H1 (cell line): ENCODE data around the gene AAK1. TPM values are rescaled to one million over a fixed set of nuclear protein-coding genes. Genes with fewer than 3 reads are reported as not detected.

Source experiments
- CTCF ChIA-PET: fragments of 300-600 bp; sonication (Branson Sonifier 250); formaldehyde crosslinking; loops from one replicate; lab custom pipeline; 2021; ENCODE audit not compliant: partially characterized antibody; lab: Charles Lee
- POLR2A ChIA-PET: fragments of 300-600 bp; sonication (Branson Sonifier 250); formaldehyde crosslinking; loops from one replicate; lab custom pipeline; 2021; ENCODE audit warnings: inconsistent platforms; ENCODE audit not compliant: partially characterized antibody; lab: Charles Lee
- DNase-seq, 2 experiments: peaks; one replicate each; pipeline versions ENCODE4 v3.0.0 to v3.0.0-alpha.2; 2010 to 2022; ENCODE audit warnings: low spot score in 2 of 2, low read depth in 1 of 2, mixed read lengths in 1 of 2
- FAIRE-seq: peaks from 2 replicates; lab custom pipeline; 2011; peaks lifted over from hg19 to GRCh38; lab: Jason Lieb, UNC
- H2AFZ ChIP-seq: 2 replicates; pipeline ENCODE4 v1.8.1; 2012; ENCODE audit warnings: low read length, inconsistent platforms
- H2AK5ac ChIP-seq: 2 replicates; pipeline ENCODE4 v1.6.1; 2013; ENCODE audit warnings: low read depth, low read length
- H2BK120ac ChIP-seq: replicated peaks from 2 replicates; pipeline ENCODE3; 2013; ENCODE audit warnings: low read depth, low read length, inconsistent platforms
- H2BK12ac ChIP-seq: 2 replicates; pipeline ENCODE4 v1.6.1; 2013; ENCODE audit warnings: low read depth, low read length
- H2BK15ac ChIP-seq: 2 replicates; pipeline ENCODE4 v1.6.1; 2013; ENCODE audit warnings: low read length
- H2BK20ac ChIP-seq: 2 replicates; pipeline ENCODE4 v1.6.1; 2013; ENCODE audit warnings: low read length
- H2BK5ac ChIP-seq: 2 replicates; pipeline ENCODE4 v1.6.1; 2013; ENCODE audit warnings: low read depth, low read length
- H3K14ac ChIP-seq: 2 replicates; pipeline ENCODE4 v1.6.1; 2013; ENCODE audit warnings: inconsistent platforms; ENCODE audit not compliant: insufficient read length
- H3K18ac ChIP-seq: 2 replicates; pipeline ENCODE4 v1.6.1; 2013; ENCODE audit warnings: low read length; ENCODE audit errors: extremely low read depth
- H3K23ac ChIP-seq: 2 replicates; pipeline ENCODE4 v1.6.1; 2013; ENCODE audit warnings: inconsistent platforms; ENCODE audit not compliant: insufficient read length
- H3K23me2 ChIP-seq: 2 replicates; pipeline ENCODE4 v1.6.1; 2013; ENCODE audit warnings: low read depth, low read length
- H3K27ac ChIP-seq: 2 replicates; pipeline ENCODE4 v1.6.1; 2011; ENCODE audit warnings: low read depth, low read length, inconsistent platforms
- H3K27me3 ChIP-seq, 4 experiments: replicated peaks in 1 of 4; 1 replicate in 1 of 4; 2 replicates in 3 of 4; pipeline versions ENCODE4 v1.6.1 to v1.8.1; 2011 to 2013; ENCODE audit warnings: low read length in 3 of 4, mild to moderate bottlenecking in 3 of 4, inconsistent platforms in 2 of 4, mixed read lengths in 2 of 4, moderate library complexity in 1 of 4; ENCODE audit not compliant: control insufficient read depth in 3 of 4, insufficient read depth in 3 of 4; ENCODE audit errors: extremely low read depth in 1 of 4
- H3K36me3 ChIP-seq, 4 experiments: 2 replicates each; pipeline versions ENCODE4 v1.6.1 to v1.8.1; 2011 to 2013; ENCODE audit warnings: mild to moderate bottlenecking in 4 of 4, low read length in 3 of 4, moderate library complexity in 2 of 4, control low read depth in 1 of 4, inconsistent platforms in 1 of 4; ENCODE audit not compliant: insufficient read depth in 4 of 4, control insufficient read depth in 2 of 4
- H3K4ac ChIP-seq: replicated peaks from 2 replicates; pipeline ENCODE3; 2013; ENCODE audit warnings: low read length, low read depth, mixed read lengths, inconsistent platforms; ENCODE audit not compliant: insufficient read length
- H3K4me1 ChIP-seq, 4 experiments: replicated peaks in 1 of 4; 1 replicate in 1 of 4; 2 replicates in 3 of 4; pipeline versions ENCODE4 v1.6.1 to v1.8.1; 2011 to 2013; ENCODE audit warnings: low read length in 3 of 4, inconsistent platforms in 2 of 4, mixed read lengths in 1 of 4; ENCODE audit not compliant: insufficient read depth in 4 of 4, control insufficient read depth in 3 of 4
- H3K4me2 ChIP-seq, 2 experiments: 2 replicates each; pipeline versions ENCODE4 v1.6.1 to v1.8.1; 2011 to 2013; ENCODE audit warnings: low read depth in 2 of 2, low read length in 2 of 2, control low read depth in 1 of 2, inconsistent platforms in 1 of 2, mild to moderate bottlenecking in 1 of 2; ENCODE audit not compliant: insufficient read depth in 1 of 2
- H3K4me3 ChIP-seq, 4 experiments: fragments of 200-600, 300-600 bp in 1 of 4; sonication (generic), shearing (Covaris generic), sonication (Bioruptor Twin) in 1 of 4; 2 replicates each; pipeline versions ENCODE4 v1.5.1 to v1.8.1; 2011 to 2016; ENCODE audit warnings: low read length in 4 of 4, low read depth in 3 of 4, control low read depth in 2 of 4, inconsistent platforms in 2 of 4, mild to moderate bottlenecking in 2 of 4, mixed read lengths in 1 of 4, moderate library complexity in 1 of 4; ENCODE audit not compliant: insufficient read depth in 2 of 4; ENCODE audit errors: extremely low read depth in 1 of 4
- H3K56ac ChIP-seq: replicated peaks from 2 replicates; pipeline ENCODE3; 2013; ENCODE audit warnings: low read depth, mild to moderate bottlenecking, mixed read lengths, low read length, inconsistent platforms; ENCODE audit not compliant: insufficient read length
- H3K79me1 ChIP-seq: 2 replicates; pipeline ENCODE4 v1.6.1; 2013; ENCODE audit warnings: low read depth, low read length, control low read depth
- H3K79me2 ChIP-seq, 2 experiments: 2 replicates each; pipeline versions ENCODE4 v1.6.1 to v1.8.1; 2012 to 2013; ENCODE audit warnings: low read length in 2 of 2, mild to moderate bottlenecking in 2 of 2, inconsistent platforms in 1 of 2; ENCODE audit not compliant: insufficient read depth in 2 of 2, control insufficient read depth in 1 of 2
- H3K9ac ChIP-seq, 4 experiments: replicated peaks in 1 of 4; 1 replicate in 1 of 4; 2 replicates in 3 of 4; pipeline versions ENCODE4 v1.6.1 to v1.8.1; 2011 to 2013; ENCODE audit warnings: low read depth in 3 of 4, low read length in 3 of 4, control low read depth in 2 of 4, mild to moderate bottlenecking in 2 of 4, moderate library complexity in 2 of 4, inconsistent platforms in 1 of 4; ENCODE audit errors: extremely low read depth in 1 of 4
- H3K9me3 ChIP-seq, 2 experiments: 2 replicates each; pipeline versions ENCODE4 v1.6.1 to v1.8.1; 2012 to 2013; ENCODE audit warnings: mild to moderate bottlenecking in 2 of 2, moderate library complexity in 2 of 2, control low read depth in 1 of 2, inconsistent platforms in 1 of 2, low read depth in 1 of 2, low read length in 1 of 2, mixed read lengths in 1 of 2; ENCODE audit not compliant: insufficient read depth in 2 of 2
- H4K20me1 ChIP-seq, 2 experiments: replicated peaks in 1 of 2; 2 replicates each; pipeline versions ENCODE3 to v1.8.1; 2011 to 2013; ENCODE audit warnings: inconsistent platforms in 2 of 2, low read length in 2 of 2, mild to moderate bottlenecking in 1 of 2; ENCODE audit not compliant: insufficient read depth in 2 of 2, control insufficient read depth in 1 of 2
- H4K5ac ChIP-seq: 2 replicates; pipeline ENCODE4 v1.6.1; 2013; ENCODE audit warnings: low read length, low read depth, mixed read lengths, inconsistent platforms; ENCODE audit not compliant: insufficient read length
- H4K8ac ChIP-seq: 2 replicates; pipeline ENCODE4 v1.8.0; 2013; ENCODE audit warnings: mild to moderate bottlenecking, moderate library complexity, low read length, inconsistent platforms; ENCODE audit not compliant: insufficient read depth; ENCODE audit errors: extremely low read depth
- H4K91ac ChIP-seq: replicated peaks from 2 replicates; pipeline ENCODE3; 2013; ENCODE audit warnings: low read length, mixed read lengths, inconsistent platforms; ENCODE audit not compliant: insufficient read length
- CEBPB ChIP-seq: IDR thresholded peaks from 2 replicates; pipeline ENCODE4 v1.6.1; 2012; ENCODE audit warnings: low read depth, low read length
- CTCF ChIP-seq, 3 experiments: IDR thresholded peaks; 1 replicate in 2 of 3; 2 replicates in 1 of 3; pipeline versions ENCODE4 v1.5.1 to v1.6.1; 2011; ENCODE audit warnings: low read length in 3 of 3, mild to moderate bottlenecking in 3 of 3, inconsistent platforms in 2 of 3, low read depth in 1 of 3, moderate library complexity in 1 of 3; ENCODE audit not compliant: insufficient read depth in 1 of 3; ENCODE audit errors: control extremely low read depth in 1 of 3
- EGR1 ChIP-seq: IDR thresholded peaks from 2 replicates; pipeline ENCODE4 v1.6.1; 2011; ENCODE audit warnings: low read depth, low read length, borderline replicate concordance
- EZH2 ChIP-seq: fragments of 200-600 bp; sonication (generic); IDR thresholded peaks from 2 replicates; pipeline ENCODE4 v1.7.1; 2012; ENCODE audit warnings: low read depth, mild to moderate bottlenecking, moderate library complexity, low read length, inconsistent platforms; ENCODE audit not compliant: severe bottlenecking
- KDM1A ChIP-seq: fragments of 200-600, 300-600 bp; sonication (generic); IDR thresholded peaks from 2 replicates; pipeline ENCODE4 v1.7.1; 2016; ENCODE audit warnings: mild to moderate bottlenecking, low read length, borderline replicate concordance
- KDM4A ChIP-seq: IDR thresholded peaks from one replicate; pipeline ENCODE4 v1.7.1; 2012; ENCODE audit warnings: low read depth, mild to moderate bottlenecking, moderate library complexity, low read length, inconsistent platforms; ENCODE audit not compliant: severe bottlenecking
- RAD21 ChIP-seq, 2 experiments: IDR thresholded peaks in 1 of 2; conservative IDR thresholded peaks in 1 of 2; 2 replicates each; pipeline ENCODE4 v1.6.1; 2011; ENCODE audit warnings: low read depth in 2 of 2, low read length in 2 of 2, improper control_type of control experiment in 1 of 2, inconsistent platforms in 1 of 2, mild to moderate bottlenecking in 1 of 2, moderate library complexity in 1 of 2
- SIN3A ChIP-seq, 2 experiments: IDR thresholded peaks in 1 of 2; conservative IDR thresholded peaks in 1 of 2; 2 replicates each; pipeline ENCODE4 v1.6.1; 2011 to 2012; ENCODE audit warnings: low read length in 2 of 2, improper control_type of control experiment in 1 of 2, low read depth in 1 of 2, mild to moderate bottlenecking in 1 of 2
- USF2 ChIP-seq: IDR thresholded peaks from 2 replicates; pipeline ENCODE4 v1.6.1; 2011; ENCODE audit warnings: low read length, improper control_type of control experiment
- WGBS, 2 experiments: shearing (Covaris generic) in 1 of 2; methylation state at CpG; one replicate each; pipeline versions ENCODE4 v1.1.6 to v1.1.7; 2013 to 2015; ENCODE audit warnings: low lambda C conversion rate in 2 of 2, mixed read lengths in 2 of 2, inconsistent platforms in 1 of 2, low coverage in 1 of 2, missing lambda C conversion rate in 1 of 2; ENCODE audit not compliant: insufficient replicate concordance in 2 of 2, insufficient coverage in 1 of 2, insufficient read length in 1 of 2; ENCODE audit errors: extremely low coverage in 1 of 2, missing lambda C conversion rate in 1 of 2; 5-methylcytosine and 5-hydroxymethylcytosine counted together
- polyA plus RNA-seq, 7 experiments: library from polyadenylated mRNA; depleted of rRNA in 3 of 7; stranded (reverse) in 5 of 7; unstranded in 2 of 7; fragments of >200 nt in 5 of 7; fragments of 200-250 nt in 2 of 7; gene quantifications; 1 replicate in 5 of 7; 2 replicates in 1 of 7; 4 replicates in 1 of 7; pipeline versions ENCODE4 v1.2.1 to v1.2.3, GENCODE V29; 2011 to 2013; ENCODE audit warnings: missing spikeins in 2 of 7, mixed read lengths in 2 of 7
- total RNA-seq: library from RNA; stranded (reverse); fragmentation: NEBNext Ultra II Directional; extraction: Animal tissue kit (Norgen Biotek cat#: 25700); gene quantifications from 2 replicates; pipeline ENCODE4 v1.2.1, GENCODE V29; 2021

The AAK1 gene
- total and polyA plus RNA-seq, 2 of the 8 experiments (the other 6 are each of a cell fraction or from before 2014, with no cell fraction given) = 10.0 to 40.5 TPM

- H2BK12ac ChIP-seq = no peak overlapping the region
- ChIA-PET POLR2A (interaction anchor here (1.3 kb wide), 1 partner anchor 91 kb away, joined by 3 read pairs; no protein-coding TSS in a partner anchor), CTCF (interaction anchor here (3.5 kb wide), 1 partner anchor 71 kb away, joined by 18 read pairs; no protein-coding TSS in a partner anchor)
- H3K27me3 ChIP-seq = no peaks in the 10 kb centered on the region
- H3K4me2 ChIP-seq = no peak overlapping the region
- peaks cover 10 to 77% of the 10 kb centered on the region in 2 experiments; a peak in 3 of 4 replicates for H3K79me2 ChIP-seq
- H2AK5ac ChIP-seq = no peak overlapping the region
- no peak overlapping the region for H2BK15ac ChIP-seq
- no peak overlapping the region for H4K91ac ChIP-seq
- H3K4me3 ChIP-seq = no peak overlapping the region
- H3K9me3 ChIP-seq = no peaks in the 10 kb centered on the region
- no peak overlapping the region for H3K18ac ChIP-seq
- no peak overlapping the region for H3K9ac ChIP-seq
- 100% methylated on average over 1 of the region's 2 CpGs; no CpG with 5 or more reads in 1 of the 2 experiments for WGBS, 2 experiments
- H4K5ac ChIP-seq = no peak overlapping the region
- no peaks in the 10 kb centered on the region for H3K23me2 ChIP-seq
- no peak overlapping the region for H2BK5ac ChIP-seq
- no peak overlapping the region for H3K27ac ChIP-seq
- no peaks in the 10 kb centered on the region for H3K36me3 ChIP-seq
- peaks cover 0 to 17% (median 9%) of the 10 kb centered on the region in 4 experiments; a peak in 4 of 7 replicates for H3K4me1 ChIP-seq
- no peak overlapping the region for H3K23ac ChIP-seq
- FAIRE-seq (no peak), DNase-seq (no peak)
- no peak overlapping the region for H4K8ac ChIP-seq
- H3K4ac ChIP-seq = no peak overlapping the region
- H2BK20ac ChIP-seq = no peak overlapping the region
- H2AFZ ChIP-seq = no peak overlapping the region
- H3K14ac ChIP-seq = no peak overlapping the region
- H4K20me1 ChIP-seq = peaks cover 1 to 2% of the 10 kb centered on the region in 2 experiments
- H3K56ac ChIP-seq = no peak overlapping the region
- H3K79me1 ChIP-seq = peaks cover 5% of the 10 kb centered on the region; the same call in 1 of the 2 replicates
- H2BK120ac ChIP-seq = no peak overlapping the region
- TF ChIP-seq KDM4A (no peak), CEBPB (no peak), EZH2 (no peak), CTCF (IDR thresholded peaks at IDR 0.05; ENCODE audit: control extremely low read depth in 1 of 3, insufficient read depth in 1 of 3, low read depth in 1 of 3, low read length in 3 of 3) (no peak), KDM1A (no peak), USF2 (no peak), EGR1 (no peak), RAD21 (IDR thresholded peaks at IDR 0.05 in 1 of 2, conservative IDR thresholded peaks at IDR 0.05 in 1 of 2; ENCODE audit: low read depth in 2 of 2, low read length in 2 of 2) (no peak), SIN3A (conservative IDR thresholded peaks at IDR 0.05 in 1 of 2, IDR thresholded peaks at IDR 0.05 in 1 of 2; ENCODE audit: low read depth in 1 of 2, low read length in 2 of 2) (no peak)
These were observed 7.1 kb downstream of the AAK1 start for GRCh38 chr2:69636395-69636794.
